GM06990 (cell line): Measurements from ENCODE around the gene PRSS56.

Source experiments
- DNase-seq: peaks from one replicate; pipeline ENCODE4 v3.0.0-alpha.2; 2011; ENCODE audit not compliant: insufficient read length; ENCODE audit errors: extremely low read depth
- H3K27me3 ChIP-seq: replicated peaks from 2 replicates; pipeline ENCODE4 v1.6.0; 2011; ENCODE audit warnings: low read length; ENCODE audit not compliant: control insufficient read depth, insufficient read depth
- H3K36me3 ChIP-seq: 2 replicates; pipeline ENCODE4 v1.5.1; 2011; ENCODE audit warnings: low read length; ENCODE audit not compliant: control insufficient read depth, insufficient read depth
- H3K4me3 ChIP-seq: replicated peaks from 2 replicates; pipeline ENCODE4 v1.5.1; 2011; ENCODE audit warnings: low read depth, mild to moderate bottlenecking, control low read depth, low read length
- TF ChIP-seq, protein P1 (sequence below): IDR thresholded peaks from 2 replicates; pipeline ENCODE4 v1.5.1; 2011; ENCODE audit warnings: low read length, control low read depth, mild to moderate bottlenecking, inconsistent platforms; ENCODE audit not compliant: insufficient read depth, poor library complexity, severe bottlenecking

Gene PRSS56

DNA sequence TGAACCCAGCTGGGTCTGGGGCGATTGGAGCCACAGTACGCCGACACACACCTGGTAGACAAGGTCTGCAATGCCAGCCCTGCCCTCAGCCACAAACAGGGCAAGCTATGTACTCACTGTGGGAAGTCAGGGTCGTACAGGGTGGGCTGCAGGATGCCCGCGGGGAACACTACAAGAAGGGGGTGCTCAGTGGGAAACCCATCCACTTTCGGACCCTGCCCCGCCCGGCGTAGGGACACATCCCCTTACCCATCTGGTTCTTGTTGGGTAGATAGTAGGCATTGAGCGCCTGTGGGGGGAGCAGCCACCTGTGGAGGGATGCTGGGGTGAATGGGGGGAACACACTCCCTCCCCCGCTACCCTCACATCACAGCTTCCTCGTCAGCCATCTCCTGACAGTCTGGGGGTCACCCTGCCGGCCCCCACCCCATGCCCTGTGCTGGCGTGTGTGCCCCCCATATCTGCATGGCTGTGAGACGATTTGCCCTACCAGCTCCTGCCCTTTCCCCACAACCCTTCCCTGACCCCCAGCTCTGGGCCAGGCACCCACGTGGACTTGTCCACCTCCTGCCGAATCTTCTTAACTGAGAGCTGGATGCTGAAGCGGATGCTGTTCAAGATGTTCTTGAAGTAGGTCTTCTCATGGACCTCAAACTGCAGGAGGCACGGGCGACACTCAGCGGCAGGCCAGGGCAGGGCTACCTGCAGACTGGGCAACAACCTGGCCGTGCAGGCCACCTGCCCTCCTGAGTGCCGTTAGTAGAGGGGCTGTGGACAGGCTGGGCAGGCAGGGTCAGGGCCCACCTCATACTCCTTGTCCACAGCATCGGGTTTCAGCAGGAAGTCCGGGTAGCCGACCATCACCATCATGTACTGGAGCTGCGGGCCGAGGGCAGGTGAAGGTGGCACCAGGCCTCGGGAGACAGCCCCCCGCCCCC lies 37.6 kb upstream of the PRSS56 start:
- no peaks in the 10 kb centered on the region; the same call in 1 of the 2 replicates for H3K27me3 ChIP-seq
- no peaks in the 10 kb centered on the region for H3K36me3 ChIP-seq
- TF ChIP-seq, protein P1, sequence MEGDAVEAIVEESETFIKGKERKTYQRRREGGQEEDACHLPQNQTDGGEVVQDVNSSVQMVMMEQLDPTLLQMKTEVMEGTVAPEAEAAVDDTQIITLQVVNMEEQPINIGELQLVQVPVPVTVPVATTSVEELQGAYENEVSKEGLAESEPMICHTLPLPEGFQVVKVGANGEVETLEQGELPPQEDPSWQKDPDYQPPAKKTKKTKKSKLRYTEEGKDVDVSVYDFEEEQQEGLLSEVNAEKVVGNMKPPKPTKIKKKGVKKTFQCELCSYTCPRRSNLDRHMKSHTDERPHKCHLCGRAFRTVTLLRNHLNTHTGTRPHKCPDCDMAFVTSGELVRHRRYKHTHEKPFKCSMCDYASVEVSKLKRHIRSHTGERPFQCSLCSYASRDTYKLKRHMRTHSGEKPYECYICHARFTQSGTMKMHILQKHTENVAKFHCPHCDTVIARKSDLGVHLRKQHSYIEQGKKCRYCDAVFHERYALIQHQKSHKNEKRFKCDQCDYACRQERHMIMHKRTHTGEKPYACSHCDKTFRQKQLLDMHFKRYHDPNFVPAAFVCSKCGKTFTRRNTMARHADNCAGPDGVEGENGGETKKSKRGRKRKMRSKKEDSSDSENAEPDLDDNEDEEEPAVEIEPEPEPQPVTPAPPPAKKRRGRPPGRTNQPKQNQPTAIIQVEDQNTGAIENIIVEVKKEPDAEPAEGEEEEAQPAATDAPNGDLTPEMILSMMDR = no peak
- DNase-seq = no peak
- H3K4me3 ChIP-seq = no peak overlapping the region

GRCh38 chr2:232483311-232483922 lies 36.8 kb upstream of the PRSS56 start:
- no peaks in the 10 kb centered on the region for H3K36me3 ChIP-seq
- TF ChIP-seq, protein P1 = no peak
- H3K4me3 ChIP-seq = no peak overlapping the region
- no peak for DNase-seq
- H3K27me3 ChIP-seq = no peaks in the 10 kb centered on the region; the same call in 1 of the 2 replicates

DNA sequence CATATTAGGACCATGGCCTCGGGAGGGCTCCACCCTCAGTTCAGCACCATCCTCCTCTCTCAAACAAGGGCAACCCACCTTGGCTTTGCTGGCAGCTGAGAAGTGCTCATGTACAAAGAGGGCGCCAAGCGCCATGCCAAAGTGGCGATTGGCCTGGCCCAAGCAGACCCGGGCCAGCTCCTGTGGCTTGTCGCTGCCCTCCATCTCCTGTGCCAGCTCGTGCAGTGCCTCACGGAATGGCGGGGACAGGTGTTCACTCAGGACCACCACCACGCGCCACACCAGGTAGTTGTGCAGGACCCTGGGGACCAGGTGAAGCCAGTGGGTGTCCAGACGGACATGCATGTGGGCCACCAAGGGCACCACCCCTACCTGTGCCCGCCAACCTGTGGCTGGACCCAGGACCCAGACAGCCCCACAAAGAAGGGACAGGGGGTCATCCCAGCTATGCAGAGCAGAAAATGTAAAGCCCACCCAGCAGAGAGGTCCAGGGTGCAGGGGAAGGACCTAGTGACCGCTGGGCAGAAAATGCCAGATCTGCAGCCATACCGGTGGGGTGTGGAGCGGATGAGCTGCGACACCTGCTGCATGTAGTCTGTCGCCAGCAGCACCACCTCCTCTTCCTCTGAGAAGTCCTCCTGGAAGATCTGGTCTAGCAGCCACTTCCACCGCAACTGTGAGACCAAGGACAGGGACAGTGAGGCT lies 36.1 kb upstream of the PRSS56 start:
- Histone ChIP-seq H3K36me3 (no peaks in the 10 kb centered on the region), H3K4me3 (no peak overlapping the region), H3K27me3 (no peaks in the 10 kb centered on the region; the same call in 1 of the 2 replicates)
- TF ChIP-seq, protein P1 = no peak
- DNase-seq = no peak

GRCh38 chr2:232484628-232485347 lies 35.4 kb upstream of the PRSS56 start:
- TF ChIP-seq, protein P1 = no peak
- Histone ChIP-seq H3K27me3 (no peaks in the 10 kb centered on the region; the same call in 1 of the 2 replicates), H3K4me3 (no peak overlapping the region), H3K36me3 (no peaks in the 10 kb centered on the region)
- DNase-seq = no peak

- no peaks in the 10 kb centered on the region; the same call in 1 of the 2 replicates for H3K27me3 ChIP-seq
- no peak for DNase-seq
- H3K4me3 ChIP-seq = no peak overlapping the region
- TF ChIP-seq, protein P1 = no peak
- H3K36me3 ChIP-seq = no peaks in the 10 kb centered on the region
Observed at GRCh38 chr2:232485348-232485756, 34.8 kb upstream of the PRSS56 start.
